Limb (tissue), 2 donors: ENCODE data around the gene DDA1.
"Not testable (repeated sequence)": the region's sequence is repeated elsewhere in the genome, so short reads cannot be mapped to it uniquely, and the experiment has no call there.

Experiments used
- DNase-seq, 2 donors: peaks; one replicate each; pipeline ENCODE4 v3.0.0-alpha.2; 2016; ENCODE audit errors: extremely low spot score in 2 of 2

The DDA1 gene

GRCh38 chr19:17346109-17346671 lies 36.8 kb downstream of the DDA1 start:
- DNase-seq = peak; percentile 59 to 86

- no peak for DNase-seq
Measured at GRCh38 chr19:17347361-17347760, 38.0 kb downstream of the DDA1 start.

GRCh38 chr19:17347877-17348276 lies 38.5 kb downstream of the DDA1 start:
- no peak for DNase-seq

- DNase-seq = peak in 1 of 2 donors; percentile 61
Measured at GRCh38 chr19:17348700-17349099, 39.3 kb downstream of the DDA1 start.

GRCh38 chr19:17351815-17352435 lies 42.6 kb downstream of the DDA1 start:
- no peak for DNase-seq

GRCh38 chr19:17352608-17353280 lies 43.4 kb downstream of the DDA1 start:
- no peak for DNase-seq

GRCh38 chr19:17353386-17353785 lies 44.0 kb downstream of the DDA1 start:
- no peak for DNase-seq

GRCh38 chr19:17357078-17357666 lies 47.8 kb downstream of the DDA1 start:
- DNase-seq = no peak

- no peak for DNase-seq
Measured at GRCh38 chr19:17357724-17358123, 48.4 kb downstream of the DDA1 start.

- no peak for DNase-seq
Measured at GRCh38 chr19:17358395-17358794, 49.0 kb downstream of the DDA1 start.

GRCh38 chr19:17359905-17360800 lies 50.8 kb downstream of the DDA1 start:
- no peak for DNase-seq

GRCh38 chr19:17363852-17364605 lies 54.7 kb downstream of the DDA1 start:
- not testable (repeated sequence) for DNase-seq

GRCh38 chr19:17365361-17365760 lies 56.0 kb downstream of the DDA1 start:
- DNase-seq = no peak

GRCh38 chr19:17370026-17370587 lies 60.7 kb downstream of the DDA1 start:
- DNase-seq = no peak
